ENCODE results near the gene PHF10. TPM values are rescaled to one million over a fixed set of nuclear protein-coding genes. Genes with fewer than 3 reads are reported as not detected.

Gene PHF10
- polyA plus RNA-seq, 1 of the 3 experiments (the other 2 are of a cell fraction): 23.5 TPM

DNA sequence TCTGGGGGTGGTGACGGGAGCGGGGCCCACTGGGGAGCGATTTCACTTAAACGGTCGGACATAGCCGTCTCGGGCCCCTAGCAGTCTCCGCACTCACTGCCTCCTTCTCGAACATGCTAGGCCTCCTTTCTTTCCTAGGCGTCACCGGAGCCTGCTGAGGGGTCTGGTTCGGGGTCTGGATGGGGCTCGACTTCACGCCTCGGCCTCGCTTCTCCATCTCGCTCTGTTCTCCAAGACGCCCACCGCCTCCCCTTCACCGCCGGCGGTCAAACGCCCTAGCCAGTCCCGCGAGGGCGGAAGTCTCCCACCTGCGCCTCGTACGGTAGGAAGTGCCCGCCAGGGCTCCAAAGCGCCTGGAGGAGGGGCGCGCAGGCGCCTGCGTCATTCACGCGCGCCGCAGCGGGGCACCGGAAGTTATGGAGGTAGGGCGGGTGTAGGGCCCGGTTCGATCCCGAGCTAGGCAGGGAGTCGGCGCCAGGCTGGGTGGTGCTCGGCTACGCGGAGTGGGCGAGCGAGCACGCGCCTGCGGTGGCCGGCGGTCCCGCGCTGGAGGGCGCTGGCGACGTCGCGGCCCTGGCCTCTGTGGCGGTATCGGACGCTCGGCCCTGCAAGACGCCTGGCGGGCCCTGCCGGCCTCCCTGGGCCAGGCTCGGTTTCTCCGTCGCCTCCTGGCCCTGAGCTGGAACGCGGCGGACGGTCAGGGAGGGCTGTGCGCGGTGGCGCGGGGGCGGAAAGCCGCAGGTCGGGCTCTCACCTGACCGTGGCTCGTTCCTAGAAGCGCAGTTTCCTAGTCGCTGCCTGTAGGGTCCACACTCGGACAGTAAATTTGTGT is 27.2 kb upstream of the PHF10 start, which contains the start of the genes DYNLT2 and ERMARD:
Gene DYNLT2 (minus strand): TSS at position 331 of the 832 bp plus-strand sequence. CDS start 114 bp downstream, at position 217.
Gene ERMARD (plus strand): TSS at position 381 of the 832 bp plus-strand sequence. CDS start 36 bp downstream, at position 417.
- H3K36me3 ChIP-seq (replicated peaks in 1 of 2; ENCODE audit: control insufficient read depth in 1 of 2, insufficient read depth in 2 of 2, low read length in 1 of 2): peaks cover 14 to 16% of the 10 kb centered on the region in 2 experiments
- H4K20me1 ChIP-seq (ENCODE audit: insufficient read depth): no peaks in the 10 kb centered on the region
- peak; percentile 96 for DNase-seq
- TF ChIP-seq RXRA (IDR thresholded peaks at IDR 0.05; ENCODE audit: borderline replicate concordance, low read depth): no peak
- peak; percentile 79 for TF ChIP-seq YY1 (IDR thresholded peaks at IDR 0.05; ENCODE audit: low read depth)
- TF ChIP-seq, protein P1, sequence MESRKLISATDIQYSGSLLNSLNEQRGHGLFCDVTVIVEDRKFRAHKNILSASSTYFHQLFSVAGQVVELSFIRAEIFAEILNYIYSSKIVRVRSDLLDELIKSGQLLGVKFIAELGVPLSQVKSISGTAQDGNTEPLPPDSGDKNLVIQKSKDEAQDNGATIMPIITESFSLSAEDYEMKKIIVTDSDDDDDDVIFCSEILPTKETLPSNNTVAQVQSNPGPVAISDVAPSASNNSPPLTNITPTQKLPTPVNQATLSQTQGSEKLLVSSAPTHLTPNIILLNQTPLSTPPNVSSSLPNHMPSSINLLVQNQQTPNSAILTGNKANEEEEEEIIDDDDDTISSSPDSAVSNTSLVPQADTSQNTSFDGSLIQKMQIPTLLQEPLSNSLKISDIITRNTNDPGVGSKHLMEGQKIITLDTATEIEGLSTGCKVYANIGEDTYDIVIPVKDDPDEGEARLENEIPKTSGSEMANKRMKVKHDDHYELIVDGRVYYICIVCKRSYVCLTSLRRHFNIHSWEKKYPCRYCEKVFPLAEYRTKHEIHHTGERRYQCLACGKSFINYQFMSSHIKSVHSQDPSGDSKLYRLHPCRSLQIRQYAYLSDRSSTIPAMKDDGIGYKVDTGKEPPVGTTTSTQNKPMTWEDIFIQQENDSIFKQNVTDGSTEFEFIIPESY (IDR thresholded peaks at IDR 0.05; ENCODE audit: borderline replicate concordance, low read depth): peak; percentile 82; the same call in 1 of the 2 replicates
- TF ChIP-seq, protein P2, sequence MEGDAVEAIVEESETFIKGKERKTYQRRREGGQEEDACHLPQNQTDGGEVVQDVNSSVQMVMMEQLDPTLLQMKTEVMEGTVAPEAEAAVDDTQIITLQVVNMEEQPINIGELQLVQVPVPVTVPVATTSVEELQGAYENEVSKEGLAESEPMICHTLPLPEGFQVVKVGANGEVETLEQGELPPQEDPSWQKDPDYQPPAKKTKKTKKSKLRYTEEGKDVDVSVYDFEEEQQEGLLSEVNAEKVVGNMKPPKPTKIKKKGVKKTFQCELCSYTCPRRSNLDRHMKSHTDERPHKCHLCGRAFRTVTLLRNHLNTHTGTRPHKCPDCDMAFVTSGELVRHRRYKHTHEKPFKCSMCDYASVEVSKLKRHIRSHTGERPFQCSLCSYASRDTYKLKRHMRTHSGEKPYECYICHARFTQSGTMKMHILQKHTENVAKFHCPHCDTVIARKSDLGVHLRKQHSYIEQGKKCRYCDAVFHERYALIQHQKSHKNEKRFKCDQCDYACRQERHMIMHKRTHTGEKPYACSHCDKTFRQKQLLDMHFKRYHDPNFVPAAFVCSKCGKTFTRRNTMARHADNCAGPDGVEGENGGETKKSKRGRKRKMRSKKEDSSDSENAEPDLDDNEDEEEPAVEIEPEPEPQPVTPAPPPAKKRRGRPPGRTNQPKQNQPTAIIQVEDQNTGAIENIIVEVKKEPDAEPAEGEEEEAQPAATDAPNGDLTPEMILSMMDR (IDR thresholded peaks at IDR 0.05): 0 out of 2 replicates have a peak, but pooled peaks have one; percentile 6
- TF ChIP-seq RCOR1 (IDR thresholded peaks at IDR 0.05; ENCODE audit: low read length): peak; percentile 28; the same call in 1 of the 2 replicates
- peak; percentile 86 for TF ChIP-seq GABPA (IDR thresholded peaks at IDR 0.05; ENCODE audit: low read depth)
- TF ChIP-seq, protein P3, sequence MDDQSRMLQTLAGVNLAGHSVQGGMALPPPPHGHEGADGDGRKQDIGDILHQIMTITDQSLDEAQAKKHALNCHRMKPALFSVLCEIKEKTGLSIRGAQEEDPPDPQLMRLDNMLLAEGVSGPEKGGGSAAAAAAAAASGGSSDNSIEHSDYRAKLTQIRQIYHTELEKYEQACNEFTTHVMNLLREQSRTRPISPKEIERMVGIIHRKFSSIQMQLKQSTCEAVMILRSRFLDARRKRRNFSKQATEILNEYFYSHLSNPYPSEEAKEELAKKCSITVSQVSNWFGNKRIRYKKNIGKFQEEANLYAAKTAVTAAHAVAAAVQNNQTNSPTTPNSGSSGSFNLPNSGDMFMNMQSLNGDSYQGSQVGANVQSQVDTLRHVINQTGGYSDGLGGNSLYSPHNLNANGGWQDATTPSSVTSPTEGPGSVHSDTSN (IDR thresholded peaks at IDR 0.05): 0 out of 2 replicates have a peak, but pooled peaks have one; percentile 3
- peak; percentile 19; the same call in 1 of the 2 replicates for TF ChIP-seq TCF12 (IDR thresholded peaks at IDR 0.05)
- TF ChIP-seq POLR2AphosphoS5 (IDR thresholded peaks at IDR 0.05; ENCODE audit: low read depth, low read length): peak; percentile 92
- no peak for TF ChIP-seq JUND (IDR thresholded peaks at IDR 0.05)
- no peak for TF ChIP-seq GATA2 (CRISPR knock-in tag; IDR thresholded peaks at IDR 0.05)
- TF ChIP-seq RAD21 (IDR thresholded peaks at IDR 0.05; ENCODE audit: low read length): no peak
- TF ChIP-seq NRF1 (IDR thresholded peaks at IDR 0.05; ENCODE audit: low read depth, low read length): peak; percentile 54
- peak; percentile 67; the same call in 1 of the 2 replicates for TF ChIP-seq MXI1 (IDR thresholded peaks at IDR 0.05; ENCODE audit: low read depth, low read length)
- TF ChIP-seq, protein P4, sequence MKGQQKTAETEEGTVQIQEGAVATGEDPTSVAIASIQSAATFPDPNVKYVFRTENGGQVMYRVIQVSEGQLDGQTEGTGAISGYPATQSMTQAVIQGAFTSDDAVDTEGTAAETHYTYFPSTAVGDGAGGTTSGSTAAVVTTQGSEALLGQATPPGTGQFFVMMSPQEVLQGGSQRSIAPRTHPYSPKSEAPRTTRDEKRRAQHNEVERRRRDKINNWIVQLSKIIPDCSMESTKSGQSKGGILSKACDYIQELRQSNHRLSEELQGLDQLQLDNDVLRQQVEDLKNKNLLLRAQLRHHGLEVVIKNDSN (IDR thresholded peaks at IDR 0.05; ENCODE audit: borderline replicate concordance, low read depth): no peak
- no peak for TF ChIP-seq EZH2phosphoT487 (IDR thresholded peaks at IDR 0.05; ENCODE audit: borderline replicate concordance, low read depth)
- TF ChIP-seq, protein P5, sequence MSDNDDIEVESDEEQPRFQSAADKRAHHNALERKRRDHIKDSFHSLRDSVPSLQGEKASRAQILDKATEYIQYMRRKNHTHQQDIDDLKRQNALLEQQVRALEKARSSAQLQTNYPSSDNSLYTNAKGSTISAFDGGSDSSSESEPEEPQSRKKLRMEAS (IDR thresholded peaks at IDR 0.05; ENCODE audit: low read depth): peak; percentile 92
- peak; percentile 92 for TF ChIP-seq TAF1 (IDR thresholded peaks at IDR 0.05; ENCODE audit: borderline replicate concordance, low read depth, low read length)
- TF ChIP-seq SIN3A (IDR thresholded peaks at IDR 0.05; ENCODE audit: borderline replicate concordance, low read depth, low read length): 0 out of 2 replicates have a peak, but pooled peaks have one; percentile 76
- TF ChIP-seq EP300 (IDR thresholded peaks at IDR 0.05; ENCODE audit: borderline replicate concordance in 1 of 2, low read depth in 1 of 2, low read length in 1 of 2): peak in 1 of 2 experiments; percentile 23; a peak in 1 of 4 replicates
- peak; percentile 96 for TF ChIP-seq CHD2 (IDR thresholded peaks at IDR 0.05; ENCODE audit: low read length, partially characterized antibody)
- TF ChIP-seq ELF1 (IDR thresholded peaks at IDR 0.05): peak; percentile 94
- H3K4me1 ChIP-seq (ENCODE audit: control insufficient read depth in 1 of 2, insufficient read depth in 2 of 2, low read depth in 1 of 2, low read length in 1 of 2): peaks cover 7 to 14% of the 10 kb centered on the region in 2 experiments; a peak in 3 of 4 replicates
- H3K27me3 ChIP-seq (ENCODE audit: insufficient read depth): no peaks in the 10 kb centered on the region
- peak within 1 kb of the TSS; percentile 93 for H3K9ac ChIP-seq
- no peaks in the 10 kb centered on the region for H3K9me2 ChIP-seq
- peak within 1 kb of the TSS; percentile 89 for H2AFZ ChIP-seq (ENCODE audit: low read depth)
- under 1% methylated on average over 56 of the region's 90 CpGs for WGBS (ENCODE audit: low lambda C conversion rate)
- peak within 1 kb of the TSS; percentile 75 to 95 for H3K4me3 ChIP-seq (ENCODE audit: low read depth in 2 of 2, low read length in 1 of 2)
- H3K4me2 ChIP-seq: peak within 1 kb of the TSS; percentile 92
- ChIA-PET CTCF (interaction anchor here (0.8 to 1.9 kb wide), 4 partner anchors 10 to 38 kb away, joined by 3 to 6 read pairs (median 5); no protein-coding TSS in a partner anchor), POLR2A (interaction anchor here (0.6 to 1.2 kb wide), 7 partner anchors 10 to 803 kb away, joined by 3 to 7 read pairs (median 4); partner anchors contain the start of genes C6orf120, FAM120B, TBP and WDR27)
- 0 out of 2 replicates have a peak, but pooled peaks cover 2% of the 10 kb centered on the region for H3K9me3 ChIP-seq
- H3K27ac ChIP-seq (ENCODE audit: low read depth in 2 of 2, low read length in 1 of 2): peak within 1 kb of the TSS; percentile 87 to 95
- peaks cover 45% of the 10 kb centered on the region for H3K79me2 ChIP-seq (ENCODE audit: insufficient read depth)
- no peaks in the 10 kb centered on the region for H3F3A ChIP-seq (replicated peaks; ENCODE audit: insufficient read depth)

All from SK-N-SH (cell line).